HuH-7 (cell line): Measurements from ENCODE around the gene SYCP3.
"Not testable (repeated sequence)": the region's sequence is repeated elsewhere in the genome, so short reads cannot be mapped to it uniquely, and the experiment has no call there.

Experiments
- DNase-seq: peaks from one replicate; pipeline ENCODE4 v3.0.0; 2011; ENCODE audit warnings: low spot score

SYCP3 gene

DNA sequence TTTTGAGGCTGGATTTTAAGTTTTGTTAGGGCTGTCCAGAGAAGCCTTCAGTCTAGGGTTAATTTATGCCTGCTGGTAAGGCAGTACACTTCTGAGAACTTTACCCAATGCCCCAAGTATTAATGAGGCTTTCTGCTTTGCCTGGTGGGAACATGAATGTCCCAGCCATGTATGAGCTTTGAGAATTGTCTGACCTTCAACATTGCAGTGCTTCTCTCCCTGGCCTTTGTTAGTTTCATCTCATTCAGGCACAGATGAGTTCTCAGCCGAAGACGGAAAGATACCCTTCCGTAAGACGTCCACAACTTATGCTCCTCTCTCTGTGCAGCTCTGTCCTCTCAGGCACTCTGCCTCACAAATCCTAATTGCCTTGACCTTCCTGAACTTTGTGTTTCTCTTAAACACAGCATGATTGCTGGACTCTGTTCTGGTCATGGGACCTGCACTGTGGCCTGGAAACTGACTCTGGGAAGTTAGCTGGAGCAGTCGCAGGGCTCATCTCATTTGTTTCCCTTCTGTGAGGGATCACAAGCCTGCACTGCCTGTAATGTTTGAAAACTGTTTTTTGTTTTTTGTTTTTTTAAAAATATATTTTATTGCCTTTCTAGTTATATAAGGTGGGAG, 26.1 kb downstream of the SYCP3 start:
- DNase-seq = peak; percentile 27

DNA sequence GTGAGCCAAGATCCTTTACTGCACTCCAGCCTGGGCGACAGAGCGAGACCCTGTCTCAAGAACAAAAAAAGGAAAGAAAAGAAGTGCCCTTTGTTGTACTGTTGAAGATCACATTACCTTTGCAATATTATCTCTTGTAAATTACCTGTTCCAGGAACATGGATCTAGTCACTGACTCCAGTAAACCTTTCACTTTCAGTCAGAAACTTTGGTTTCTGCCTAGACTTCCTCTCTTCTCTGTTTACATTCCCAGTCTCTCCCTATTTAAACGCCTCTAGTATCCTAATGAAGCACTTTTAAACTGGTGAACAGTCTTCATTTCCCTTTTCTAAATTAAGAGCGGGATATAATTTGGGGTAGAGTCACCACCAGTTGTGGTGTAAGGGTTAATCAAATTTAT, 29.0 kb downstream of the SYCP3 start:
- DNase-seq = no peak

DNA sequence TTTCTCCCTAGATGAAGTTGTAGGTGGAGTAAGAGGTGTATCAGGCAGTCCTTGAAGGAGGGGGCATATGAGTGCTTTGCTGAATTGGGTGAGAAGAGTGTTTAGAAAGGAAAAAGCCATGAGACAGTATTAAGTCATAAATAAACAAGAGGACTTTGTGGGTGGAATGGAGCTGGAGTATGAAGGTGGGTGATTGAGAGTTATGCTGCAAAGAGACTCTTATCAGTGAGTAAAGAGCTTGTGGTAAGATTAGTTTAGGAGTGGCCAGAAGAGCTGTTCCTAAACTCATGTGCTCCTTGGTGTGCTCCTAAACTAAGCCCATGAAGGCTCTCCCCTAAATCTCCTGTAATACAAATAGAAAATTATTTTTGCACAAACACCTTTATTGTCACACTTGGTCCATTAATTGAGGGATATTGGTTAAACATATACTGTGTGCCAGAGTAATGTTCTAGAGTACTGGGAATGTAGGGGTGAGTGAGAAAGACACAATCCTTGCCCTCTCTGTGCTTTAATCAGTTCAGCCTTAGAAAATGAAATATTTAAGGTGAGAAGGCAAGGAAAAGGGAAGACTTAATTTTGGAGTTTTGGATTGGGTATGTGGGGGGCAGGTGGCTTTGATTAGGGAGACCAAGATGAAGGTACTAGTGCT, 32.0 kb downstream of the SYCP3 start:
- peak; percentile 17 for DNase-seq

DNA sequence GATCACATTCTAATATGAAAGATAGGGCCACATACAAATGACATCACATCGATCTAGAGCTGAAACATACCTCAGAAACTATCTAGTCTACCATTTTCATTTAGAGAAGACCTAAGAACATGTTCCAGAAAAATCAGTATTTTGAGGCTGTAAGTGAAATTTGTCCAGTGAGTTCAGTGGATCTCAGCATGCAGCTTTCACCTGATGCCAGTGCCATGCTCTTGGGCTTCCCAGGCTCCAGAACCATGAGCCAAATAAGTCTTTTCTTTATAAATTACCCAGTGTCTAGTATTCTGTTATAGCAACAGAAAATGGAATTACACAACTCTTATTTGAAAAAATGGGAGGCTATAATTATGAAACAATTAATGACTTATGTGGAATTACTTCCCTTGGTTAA, 32.9 kb downstream of the SYCP3 start:
- DNase-seq = no peak

DNA sequence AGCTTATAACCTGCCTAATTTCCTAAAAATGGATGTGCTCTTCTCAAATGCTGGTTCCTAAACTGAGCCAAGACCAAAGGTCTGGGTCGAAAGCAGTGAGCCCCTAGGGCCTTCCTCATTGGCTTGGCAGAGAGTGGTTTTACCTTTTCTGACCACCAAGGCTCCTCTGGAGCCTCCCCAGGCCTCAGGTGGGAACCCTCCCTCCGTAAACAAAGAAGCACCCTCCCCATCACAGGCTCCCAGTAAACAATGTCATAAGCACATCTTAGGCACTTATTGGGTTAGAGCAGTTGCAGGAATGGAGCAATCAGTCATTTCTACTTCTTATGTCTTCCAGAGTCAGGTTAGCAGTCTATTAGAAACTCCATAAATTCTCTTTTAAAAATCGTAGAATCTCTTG, 35.8 kb downstream of the SYCP3 start:
- no peak for DNase-seq

DNA sequence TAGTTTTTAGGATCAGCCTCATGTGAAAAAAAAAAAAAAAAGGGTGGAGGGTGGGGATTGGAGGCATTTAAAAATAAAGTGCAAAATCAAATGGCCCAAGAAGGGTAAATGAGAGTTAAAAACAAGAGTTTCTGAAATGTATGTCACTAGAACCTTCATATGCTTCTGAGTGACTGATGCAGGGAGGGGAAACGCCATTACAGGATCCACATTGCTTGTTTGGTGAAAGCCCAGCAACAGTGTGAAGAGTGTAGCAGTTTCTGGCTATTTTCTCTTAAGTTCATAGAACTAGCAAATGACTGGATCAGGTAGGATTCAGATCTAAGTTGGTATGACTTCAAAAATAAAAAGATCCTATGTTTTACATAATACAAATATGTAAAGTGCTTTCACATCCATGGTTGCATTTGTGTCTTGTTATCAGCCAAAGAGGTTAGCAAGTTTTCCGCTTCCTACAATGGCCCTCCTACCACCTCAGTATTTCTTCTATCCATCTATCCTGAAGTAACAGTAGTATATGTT, 38.9 kb downstream of the SYCP3 start:
- no peak for DNase-seq

DNA sequence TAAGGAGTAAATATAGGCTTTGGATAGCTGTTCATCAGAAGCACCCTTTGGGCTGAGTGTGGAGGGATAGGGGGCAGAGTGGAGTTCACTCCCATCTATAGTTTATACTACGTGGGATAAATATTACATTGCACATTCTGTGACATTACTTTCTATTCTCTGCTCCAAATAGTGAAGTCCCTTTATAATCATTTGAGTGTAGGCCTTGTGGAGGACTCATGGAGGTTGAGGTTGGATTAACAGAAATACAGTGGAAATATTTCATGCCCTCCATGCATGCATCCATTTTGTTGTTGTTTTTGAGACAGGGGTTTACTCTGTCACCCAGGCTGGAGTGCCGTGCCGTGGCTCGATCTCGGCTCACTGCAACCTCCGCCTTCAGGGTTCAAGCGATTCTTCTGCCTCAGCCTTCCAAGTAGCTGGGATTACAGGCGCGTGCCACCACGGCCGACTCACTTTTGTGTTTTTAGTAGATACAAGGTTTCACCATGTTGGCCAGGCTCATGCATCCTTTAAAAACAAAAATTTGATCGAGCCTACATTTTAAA, 40.4 kb downstream of the SYCP3 start:
- peak; percentile 23 for DNase-seq

DNA sequence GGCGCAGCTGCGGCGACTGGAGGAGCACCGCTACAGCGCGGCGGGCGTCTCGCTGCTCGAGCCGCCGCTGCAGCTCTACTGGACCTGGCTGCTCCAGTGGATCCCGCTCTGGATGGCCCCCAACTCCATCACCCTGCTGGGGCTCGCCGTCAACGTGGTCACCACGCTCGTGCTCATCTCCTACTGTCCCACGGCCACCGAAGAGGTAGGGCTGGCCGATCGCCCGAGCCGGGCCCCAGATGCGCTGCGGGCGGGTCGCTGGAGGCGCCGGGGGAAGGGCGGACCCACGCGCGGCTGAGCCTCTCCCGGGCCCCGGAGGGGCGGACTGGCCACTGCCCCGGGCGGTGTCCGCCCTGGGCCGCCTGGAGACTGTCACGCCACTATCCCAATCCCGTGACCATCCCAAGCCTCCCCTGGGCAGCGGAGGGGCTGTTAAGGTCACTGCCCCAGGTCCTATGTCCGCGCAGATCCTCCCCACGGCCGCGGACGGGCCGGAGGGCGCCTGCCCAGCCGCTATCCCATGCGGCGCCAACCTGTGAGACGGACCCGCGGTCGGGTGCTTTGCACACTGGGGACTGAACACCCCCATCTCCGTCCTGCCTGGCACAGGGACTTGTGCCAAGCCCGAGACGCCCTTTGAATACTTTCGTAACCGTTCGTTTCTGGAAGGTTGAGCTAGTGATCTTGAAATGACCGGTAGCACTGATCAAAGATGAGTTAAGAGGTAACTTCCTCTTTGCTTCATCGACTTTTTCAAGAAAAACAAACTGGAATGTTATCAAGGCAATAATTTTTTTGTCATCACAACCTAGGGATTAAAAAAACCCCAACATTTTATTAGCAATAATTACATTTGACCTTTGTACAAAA, 41.1 kb downstream of the SYCP3 start:
- peak; percentile 26 for DNase-seq

DNA sequence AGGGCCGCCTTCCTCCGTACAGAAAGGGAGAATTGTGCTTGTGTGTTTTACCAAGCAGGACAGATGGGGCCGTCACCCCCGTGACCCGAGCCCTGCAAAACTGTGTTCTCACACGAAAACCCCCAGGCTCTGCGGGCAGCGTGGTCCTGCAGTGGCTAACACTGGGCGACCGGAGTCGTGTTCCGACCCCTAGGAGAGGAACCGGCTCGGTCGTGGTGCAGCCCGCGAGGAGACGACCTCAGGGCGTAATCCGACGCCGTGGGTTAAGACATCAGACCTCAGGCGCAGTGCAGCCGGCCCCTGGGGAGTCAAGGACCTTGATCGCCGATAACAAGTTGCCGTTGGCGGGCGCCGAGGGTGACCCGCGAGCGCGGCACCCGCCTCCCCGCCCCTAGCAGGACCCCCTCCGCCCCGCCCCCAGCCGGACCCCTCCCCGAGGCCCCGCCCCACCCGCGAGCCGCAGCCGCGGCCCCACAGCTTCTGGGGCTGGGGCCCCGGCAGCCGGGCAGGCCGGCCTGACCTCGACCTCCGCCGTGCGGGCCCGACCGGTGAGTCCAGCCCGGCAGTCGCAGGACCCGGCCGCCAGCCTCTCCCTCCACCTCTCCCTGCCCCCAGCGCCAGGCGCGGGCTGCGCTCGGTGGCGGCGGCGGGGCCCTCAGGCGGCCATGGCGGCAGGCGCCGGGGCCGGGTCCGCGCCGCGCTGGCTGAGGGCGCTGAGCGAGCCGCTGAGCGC, 41.9 kb downstream of the SYCP3 start, which contains the start of gene CHPT1:
CHPT1 (plus strand) TSS at position 444 of the 733 bp plus-strand sequence; CDS start at position 666, 222 bp downstream.
- peak; percentile 71 for DNase-seq

DNA sequence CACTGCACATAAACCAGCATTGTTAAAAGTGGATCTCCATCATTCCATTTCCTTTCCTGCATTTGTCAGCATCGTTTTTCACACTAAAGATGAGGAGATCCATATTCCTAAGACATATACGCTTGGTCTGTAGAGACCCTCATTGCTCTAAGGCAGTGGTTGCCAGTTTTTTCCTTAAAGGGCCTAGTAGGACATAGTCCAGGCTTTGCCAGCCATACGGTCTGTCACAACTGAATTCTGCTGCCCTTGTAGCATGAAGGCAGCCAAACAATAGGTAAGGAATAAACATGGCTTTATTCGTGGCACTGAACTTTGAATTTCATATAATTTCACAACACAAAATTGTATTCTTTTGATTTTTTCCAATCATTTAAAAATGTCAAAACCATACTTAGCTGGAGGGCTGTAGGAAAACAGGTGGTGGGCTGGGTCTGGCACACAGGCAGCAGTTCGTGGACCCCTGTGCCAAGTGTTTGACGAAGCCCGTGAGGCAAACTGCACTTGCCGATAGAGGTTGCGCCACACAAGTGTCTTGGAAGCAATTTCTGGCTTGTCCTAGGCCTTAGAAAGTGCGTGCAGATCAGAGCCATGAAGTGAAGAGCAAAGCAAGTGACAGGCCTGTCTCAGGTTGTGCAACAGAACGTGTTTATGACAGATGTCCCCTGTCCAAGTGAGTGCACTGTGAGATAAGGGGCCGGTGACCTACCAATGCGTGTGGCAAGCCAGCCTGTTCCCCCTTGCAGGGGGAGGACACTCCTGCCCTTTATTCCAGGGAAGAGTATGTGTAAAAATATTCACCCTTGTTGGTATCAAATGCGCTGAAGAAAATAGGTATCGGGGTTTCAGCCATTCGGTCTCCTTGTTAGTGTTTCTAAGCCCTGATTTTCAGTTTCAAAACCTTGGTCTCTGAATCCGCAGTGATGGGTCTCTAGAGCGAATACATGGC, 42.7 kb downstream of the SYCP3 start:
- DNase-seq = peak; percentile 68

DNA sequence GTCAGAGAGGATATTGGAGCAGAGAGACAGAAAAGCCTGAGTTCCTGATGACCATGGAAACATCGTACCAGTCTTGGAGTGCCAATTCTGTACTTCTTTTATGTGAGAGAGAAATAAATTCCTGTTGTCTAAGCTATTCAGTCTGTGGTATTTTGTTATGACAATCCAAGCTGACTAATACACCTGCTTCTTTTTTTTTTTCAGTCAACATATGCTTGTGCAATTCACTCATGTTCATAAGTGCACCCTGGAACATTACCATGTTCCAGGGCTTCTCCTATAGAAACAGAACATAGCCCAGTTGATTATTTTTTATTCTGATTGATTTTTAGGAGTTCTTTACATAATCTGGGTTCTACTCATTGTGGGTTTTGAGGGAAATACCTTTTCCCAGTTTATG, 43.6 kb downstream of the SYCP3 start:
- DNase-seq = no peak

DNA sequence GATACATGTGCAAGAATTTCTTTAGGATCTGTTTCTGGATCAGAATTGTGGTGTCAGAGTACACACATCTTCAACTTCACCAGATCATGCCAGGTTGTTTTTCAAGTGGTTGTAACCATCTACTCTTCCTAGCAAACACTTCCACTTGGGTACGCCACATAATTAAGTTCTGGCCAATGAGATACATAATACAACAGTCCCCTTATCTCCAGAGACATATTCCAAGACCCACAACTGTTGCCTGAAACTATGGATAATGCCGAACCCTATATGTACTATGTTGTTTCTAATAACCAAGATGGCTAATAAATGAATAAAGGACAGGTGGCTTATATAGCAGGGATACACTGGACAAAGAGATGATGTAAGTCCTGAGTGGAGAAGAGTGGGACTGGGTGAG, 44.3 kb downstream of the SYCP3 start:
- no peak for DNase-seq

DNA sequence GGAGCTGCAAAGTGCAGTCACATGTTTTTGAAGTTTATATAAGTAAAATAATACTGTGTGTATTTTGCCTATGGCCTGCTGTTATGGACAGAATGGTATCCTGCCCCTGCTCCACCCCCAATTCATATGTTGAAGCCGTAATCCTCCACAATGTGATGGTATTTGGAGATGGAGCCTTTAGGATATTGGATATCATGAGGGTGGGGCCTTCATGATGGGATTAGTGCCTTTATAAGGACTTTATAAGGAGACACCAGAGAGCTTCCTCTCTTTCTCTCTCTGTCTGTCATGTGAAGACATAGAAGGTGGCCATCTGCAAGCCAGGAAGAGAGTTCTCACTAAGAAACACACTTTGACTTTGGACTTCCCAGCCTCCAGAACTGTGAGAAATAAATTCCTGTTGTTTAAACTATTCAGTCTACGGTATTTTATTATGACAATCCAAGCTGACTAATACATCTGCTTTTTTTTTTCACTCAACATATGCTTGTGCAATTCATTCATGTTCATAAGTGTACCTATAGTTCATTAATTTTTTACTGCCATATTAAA, 44.9 kb downstream of the SYCP3 start:
- no peak for DNase-seq

DNA sequence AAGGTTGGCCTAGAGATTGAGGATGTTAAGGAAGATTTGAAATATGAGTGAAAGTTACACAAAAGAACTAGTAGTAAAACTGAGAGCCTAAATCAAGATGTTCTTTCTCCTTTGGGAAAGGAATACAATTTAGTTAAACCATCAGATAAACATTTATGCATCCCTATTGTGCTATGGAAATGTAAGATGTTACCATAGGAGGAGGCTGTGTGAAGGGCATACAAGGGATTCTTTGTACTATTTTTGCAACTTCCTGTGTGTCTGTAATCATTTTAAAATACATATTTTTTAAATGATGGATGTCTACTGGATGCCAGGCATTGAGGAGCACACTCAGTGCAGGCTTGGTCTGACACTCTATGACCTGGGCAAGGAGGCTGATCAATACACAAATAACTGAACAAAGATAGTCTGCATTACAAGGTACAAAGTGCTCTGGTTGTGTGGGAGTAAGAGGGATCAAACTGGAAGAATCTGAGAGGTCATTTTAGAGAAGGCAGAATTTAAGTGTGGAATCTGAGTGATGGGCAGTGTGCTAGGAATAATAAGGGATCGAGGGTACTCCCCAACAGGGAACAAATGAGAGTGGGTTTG, 47.7 kb downstream of the SYCP3 start:
- no peak for DNase-seq

DNA sequence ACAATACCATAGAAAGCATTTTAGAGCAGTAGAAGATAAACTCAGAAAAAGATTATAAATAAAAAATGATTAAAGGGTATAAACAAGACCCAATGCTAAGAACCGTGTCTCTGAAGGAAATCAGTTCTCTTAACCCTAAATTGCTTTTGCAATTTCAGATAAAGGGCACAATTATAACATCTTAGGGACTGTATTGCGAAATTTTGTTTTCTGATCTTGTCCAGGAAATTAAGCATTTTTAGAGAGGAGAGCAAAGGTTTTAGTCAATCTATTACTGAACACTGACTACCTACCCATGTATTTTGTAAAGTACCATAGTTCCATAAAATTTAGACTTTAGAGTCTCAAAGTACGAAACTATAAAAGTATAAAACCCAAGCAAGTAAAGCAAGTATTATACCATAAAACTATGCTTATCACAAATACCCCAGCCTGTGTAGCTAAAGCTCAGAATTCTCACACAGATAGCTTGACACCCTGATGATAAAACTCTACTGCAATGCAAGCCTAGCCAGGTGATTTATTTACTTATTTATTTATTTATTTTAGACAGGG, 48.6 kb downstream of the SYCP3 start:
- DNase-seq = no peak

DNA sequence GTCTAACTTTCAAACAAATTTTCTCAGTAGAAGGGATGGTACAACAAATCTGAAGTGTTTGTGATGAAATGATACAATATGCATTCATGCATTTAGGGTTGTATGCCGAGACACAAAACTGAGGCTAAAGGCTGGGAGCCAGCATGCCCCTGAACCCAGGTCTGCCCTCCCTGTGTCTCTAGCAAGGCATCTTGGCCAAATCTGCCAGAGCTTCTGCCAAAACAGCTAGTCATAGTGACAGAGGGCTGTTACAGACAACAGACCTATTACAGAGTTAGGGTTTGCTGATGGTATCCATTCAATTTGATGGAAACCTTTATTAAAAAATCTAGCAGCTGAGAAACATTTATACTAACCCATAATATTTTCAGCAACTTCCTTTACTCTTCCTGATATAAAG, 53.1 kb downstream of the SYCP3 start:
- DNase-seq = no peak

DNA sequence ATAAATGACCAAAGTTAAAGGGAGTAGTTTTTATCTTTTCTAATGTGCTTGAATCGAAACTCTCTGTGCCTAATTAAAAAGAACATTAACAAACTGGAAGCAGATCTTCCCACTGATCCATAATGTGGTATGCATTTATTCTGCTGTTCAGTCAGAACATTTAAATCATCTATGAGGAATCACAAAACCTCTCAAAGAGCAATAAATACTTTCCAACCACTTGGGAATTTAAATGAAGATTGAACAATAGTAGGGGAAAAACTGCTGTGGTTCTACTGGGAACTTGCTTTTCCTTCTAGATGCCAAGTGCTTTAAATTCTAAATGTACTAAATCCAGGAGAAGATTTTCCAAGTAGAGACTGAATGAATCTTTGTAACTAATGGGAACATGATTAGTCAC, 54.2 kb downstream of the SYCP3 start:
- no peak for DNase-seq

DNA sequence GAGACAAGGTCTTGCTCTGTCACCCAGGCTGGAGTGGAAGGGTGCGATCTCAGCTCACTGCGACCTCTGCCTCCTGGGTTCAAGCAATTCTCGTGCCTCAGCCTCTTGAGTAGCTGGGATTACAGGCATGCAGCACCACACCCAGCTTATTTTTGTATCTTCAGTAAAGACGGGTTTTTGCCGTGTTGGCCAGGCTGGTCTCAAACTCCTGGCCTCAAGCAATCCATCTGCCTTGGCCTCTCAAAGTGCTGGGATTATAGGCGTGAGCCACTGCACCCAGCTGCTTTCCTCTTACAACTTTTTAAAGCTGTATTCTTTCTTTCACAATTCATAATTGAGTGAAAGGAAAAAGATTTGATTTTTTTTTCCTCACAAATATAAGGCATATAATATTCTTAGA, 57.6 kb downstream of the SYCP3 start:
- DNase-seq = not testable (repeated sequence)

DNA sequence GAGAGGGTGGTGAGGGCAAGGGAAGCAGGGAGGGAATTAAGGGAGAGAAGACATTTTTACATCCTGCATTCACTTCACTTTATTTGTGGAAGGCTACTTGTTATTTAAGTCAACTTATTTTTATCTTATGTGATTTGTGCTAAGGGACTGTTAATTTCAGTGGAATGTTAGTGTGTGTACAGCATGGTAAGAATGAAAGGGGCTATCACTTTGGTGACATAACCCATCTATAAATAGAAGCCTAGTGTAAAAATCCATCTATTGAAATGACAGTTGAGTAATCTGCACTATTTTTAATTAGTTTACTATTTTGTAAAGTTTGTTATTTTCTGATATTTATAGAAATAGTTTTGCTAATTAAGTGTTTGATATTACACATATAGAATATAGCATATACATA, 58.6 kb downstream of the SYCP3 start:
- DNase-seq = no peak

DNA sequence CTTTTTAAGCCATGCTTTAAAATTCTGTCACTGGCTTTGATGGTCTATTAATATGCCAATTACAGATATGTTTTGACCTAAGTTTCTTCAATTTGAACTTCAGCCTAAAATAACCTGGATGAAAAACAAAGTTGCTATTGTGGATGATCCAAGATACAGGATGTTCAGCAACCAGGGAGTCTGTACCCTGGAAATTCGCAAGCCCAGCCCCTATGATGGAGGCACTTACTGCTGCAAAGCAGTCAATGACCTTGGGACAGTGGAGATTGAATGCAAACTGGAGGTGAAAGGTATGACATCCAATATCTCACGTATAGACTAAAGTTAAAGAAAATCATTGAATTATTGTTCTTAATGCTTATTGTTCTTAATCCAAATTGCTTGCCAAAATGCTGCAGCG, 59.0 kb downstream of the SYCP3 start:
- no peak for DNase-seq
